COR-L47 (cell line): ENCODE results near the gene TMF1.

Source experiments
- DNase-seq: peaks from one replicate; lab custom pipeline; 2025; lab: John Stamatoyannopoulos, UW

TMF1 gene

GRCh38 chr3:69013253-69014021 is 38.7 kb downstream of the TMF1 start, which contains the start of gene EOGT:
Gene EOGT, minus strand, starts transcription at chr3:69013684. Its CDS starts 3,838 bp downstream, at chr3:69009846.
- DNase-seq = peak; percentile 55

- no peak for DNase-seq
These were observed 39.3 kb downstream of the TMF1 start for GRCh38 chr3:69012800-69013252.

GRCh38 chr3:69012100-69012799 is 39.9 kb downstream of the TMF1 start:
- no peak for DNase-seq

- no peak for DNase-seq
These were observed 40.9 kb downstream of the TMF1 start for GRCh38 chr3:69011096-69011730.

- DNase-seq = no peak
These were observed 42.3 kb downstream of the TMF1 start for GRCh38 chr3:69009559-69010410.

- DNase-seq = no peak
These were observed 43.2 kb downstream of the TMF1 start for GRCh38 chr3:69008980-69009379.

GRCh38 chr3:69005791-69006482 is 46.2 kb downstream of the TMF1 start:
- no peak for DNase-seq

GRCh38 chr3:69005071-69005790 is 46.9 kb downstream of the TMF1 start:
- no peak for DNase-seq

GRCh38 chr3:69004138-69004537 is 48.0 kb downstream of the TMF1 start:
- no peak for DNase-seq

GRCh38 chr3:68999605-69000004 is 52.5 kb downstream of the TMF1 start:
- no peak for DNase-seq

- DNase-seq = no peak
These were observed 53.0 kb downstream of the TMF1 start for GRCh38 chr3:68999158-68999557.

GRCh38 chr3:68997887-68998286 is 54.2 kb downstream of the TMF1 start:
- no peak for DNase-seq

GRCh38 chr3:68996356-68996995 is 55.7 kb downstream of the TMF1 start:
- DNase-seq = no peak

GRCh38 chr3:68988740-68989139 is 63.4 kb downstream of the TMF1 start:
- no peak for DNase-seq

GRCh38 chr3:68987322-68987721 is 64.8 kb downstream of the TMF1 start:
- DNase-seq = no peak

GRCh38 chr3:68986496-68987208 is 65.5 kb downstream of the TMF1 start:
- no peak for DNase-seq

GRCh38 chr3:68985146-68985790 is 66.9 kb downstream of the TMF1 start:
- DNase-seq = no peak

GRCh38 chr3:68984011-68984530 is 68.1 kb downstream of the TMF1 start:
- DNase-seq = no peak
